ENCODE results near the gene ZNF835.

Gene ZNF835

DNA sequence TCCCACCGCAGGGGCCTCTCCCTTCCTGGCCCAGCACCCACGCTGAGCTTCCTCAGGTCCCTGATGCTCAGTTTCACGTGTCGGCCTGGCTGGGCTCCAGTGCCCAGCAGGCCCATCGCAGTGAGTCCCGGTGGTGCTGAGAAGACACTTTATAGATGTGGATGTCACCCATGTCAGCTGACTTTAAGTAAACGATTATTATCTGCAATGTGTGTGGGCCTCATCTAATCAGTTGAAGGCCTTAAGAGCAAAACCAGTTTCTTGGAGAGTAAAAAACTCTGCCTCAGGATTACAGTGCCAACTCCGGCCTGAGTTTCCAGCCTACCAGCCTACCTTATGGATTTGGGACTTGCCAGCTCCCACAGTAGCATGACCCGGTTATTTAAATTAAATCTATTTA lies 45.8 kb downstream of the ZNF835 start:
- no peak overlapping the region for H3K9ac ChIP-seq (ENCODE audit: low read length)
- no peaks in the 10 kb centered on the region for H4K20me1 ChIP-seq (ENCODE audit: insufficient read depth, low read length)
- H3K27me3 ChIP-seq (ENCODE audit: insufficient read depth, low read length), result no peaks in the 10 kb centered on the region
- H3K9me2 ChIP-seq (ENCODE audit: low read depth, low read length), result no peaks in the 10 kb centered on the region
- H3K4me2 ChIP-seq (ENCODE audit: low read length), result no peak overlapping the region
- no peak overlapping the region for H2AFZ ChIP-seq (ENCODE audit: low read length)
- H3K4me3 ChIP-seq (ENCODE audit: low read depth, low read length, poor library complexity, severe bottlenecking), result no peak overlapping the region
- H3K36me3 ChIP-seq (ENCODE audit: insufficient read depth, low read length), result peaks cover 11% of the 10 kb centered on the region
- no peaks in the 10 kb centered on the region for H3K79me2 ChIP-seq (ENCODE audit: insufficient read depth, low read length)
- no peaks in the 10 kb centered on the region for H3K4me1 ChIP-seq (ENCODE audit: insufficient read depth, low read length, severe bottlenecking)
- H3K9me3 ChIP-seq (ENCODE audit: low read length), result no peaks in the 10 kb centered on the region
- no peak overlapping the region for H3K27ac ChIP-seq (ENCODE audit: low read depth, low read length, poor library complexity, severe bottlenecking)
- TF ChIP-seq EZH2 (IDR thresholded peaks at IDR 0.05; ENCODE audit: borderline replicate concordance, low read length), result no peak
- TF ChIP-seq, protein P1, sequence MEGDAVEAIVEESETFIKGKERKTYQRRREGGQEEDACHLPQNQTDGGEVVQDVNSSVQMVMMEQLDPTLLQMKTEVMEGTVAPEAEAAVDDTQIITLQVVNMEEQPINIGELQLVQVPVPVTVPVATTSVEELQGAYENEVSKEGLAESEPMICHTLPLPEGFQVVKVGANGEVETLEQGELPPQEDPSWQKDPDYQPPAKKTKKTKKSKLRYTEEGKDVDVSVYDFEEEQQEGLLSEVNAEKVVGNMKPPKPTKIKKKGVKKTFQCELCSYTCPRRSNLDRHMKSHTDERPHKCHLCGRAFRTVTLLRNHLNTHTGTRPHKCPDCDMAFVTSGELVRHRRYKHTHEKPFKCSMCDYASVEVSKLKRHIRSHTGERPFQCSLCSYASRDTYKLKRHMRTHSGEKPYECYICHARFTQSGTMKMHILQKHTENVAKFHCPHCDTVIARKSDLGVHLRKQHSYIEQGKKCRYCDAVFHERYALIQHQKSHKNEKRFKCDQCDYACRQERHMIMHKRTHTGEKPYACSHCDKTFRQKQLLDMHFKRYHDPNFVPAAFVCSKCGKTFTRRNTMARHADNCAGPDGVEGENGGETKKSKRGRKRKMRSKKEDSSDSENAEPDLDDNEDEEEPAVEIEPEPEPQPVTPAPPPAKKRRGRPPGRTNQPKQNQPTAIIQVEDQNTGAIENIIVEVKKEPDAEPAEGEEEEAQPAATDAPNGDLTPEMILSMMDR (IDR thresholded peaks at IDR 0.05; ENCODE audit: low read length), result no peak
- H3F3A ChIP-seq (ENCODE audit: insufficient read depth, low read length), result no peaks in the 10 kb centered on the region

DNA sequence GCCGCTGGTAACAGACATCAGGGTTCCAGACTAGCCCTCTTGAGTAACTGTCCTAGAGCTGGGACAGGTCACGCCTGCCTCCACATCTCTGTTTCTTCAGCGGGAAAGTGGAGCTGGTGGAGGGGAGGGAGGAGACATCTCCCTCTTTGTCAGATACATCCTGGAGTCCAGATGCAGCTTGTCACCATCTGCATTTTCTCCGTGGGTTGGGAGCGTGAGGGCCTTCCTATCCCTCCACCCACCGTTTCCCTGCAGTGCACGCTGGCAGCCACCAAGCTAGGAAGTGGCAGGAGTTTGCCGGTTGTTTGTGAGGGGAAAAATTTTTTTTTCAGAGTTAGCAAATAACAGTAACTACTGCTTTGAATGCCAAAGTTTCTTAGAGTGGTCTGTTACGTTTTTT lies 48.6 kb downstream of the ZNF835 start:
- Histone ChIP-seq H3K9me3 (ENCODE audit: low read length) (peaks cover 2% of the 10 kb centered on the region; the same call in 1 of the 2 replicates), H3K4me3 (ENCODE audit: low read depth, low read length, poor library complexity, severe bottlenecking) (no peak overlapping the region), H2AFZ (ENCODE audit: low read length) (no peak overlapping the region), H3K27me3 (ENCODE audit: insufficient read depth, low read length) (no peaks in the 10 kb centered on the region), H3K79me2 (ENCODE audit: insufficient read depth, low read length) (no peaks in the 10 kb centered on the region), H3F3A (ENCODE audit: insufficient read depth, low read length) (no peaks in the 10 kb centered on the region), H3K27ac (ENCODE audit: low read depth, low read length, poor library complexity, severe bottlenecking) (no peak overlapping the region), H3K9ac (ENCODE audit: low read length) (no peak overlapping the region), H3K4me1 (ENCODE audit: insufficient read depth, low read length, severe bottlenecking) (no peaks in the 10 kb centered on the region), H3K4me2 (ENCODE audit: low read length) (no peak overlapping the region), H3K36me3 (ENCODE audit: insufficient read depth, low read length) (peaks cover 12% of the 10 kb centered on the region), H4K20me1 (ENCODE audit: insufficient read depth, low read length) (no peaks in the 10 kb centered on the region), H3K9me2 (ENCODE audit: low read depth, low read length) (no peaks in the 10 kb centered on the region)
- TF ChIP-seq EZH2 (IDR thresholded peaks at IDR 0.05; ENCODE audit: borderline replicate concordance, low read length), result no peak
- TF ChIP-seq, protein P1 (IDR thresholded peaks at IDR 0.05; ENCODE audit: low read length), result no peak

DNA sequence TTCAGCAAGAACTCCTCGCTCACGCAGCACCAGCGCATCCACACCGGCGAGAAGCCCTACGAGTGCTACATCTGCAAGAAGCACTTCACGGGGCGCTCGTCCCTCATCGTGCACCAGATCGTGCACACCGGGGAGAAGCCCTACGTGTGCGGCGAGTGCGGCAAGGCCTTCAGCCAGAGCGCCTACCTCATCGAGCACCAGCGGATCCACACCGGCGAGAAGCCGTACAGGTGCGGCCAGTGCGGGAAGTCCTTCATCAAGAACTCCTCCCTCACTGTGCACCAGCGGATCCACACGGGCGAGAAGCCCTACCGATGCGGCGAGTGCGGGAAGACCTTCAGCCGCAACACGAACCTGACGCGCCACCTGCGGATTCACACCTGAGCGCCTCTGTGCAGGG lies 49.2 kb downstream of the ZNF835 start:
- H2AFZ ChIP-seq (ENCODE audit: low read length), result no peak overlapping the region
- TF ChIP-seq EZH2 (IDR thresholded peaks at IDR 0.05; ENCODE audit: borderline replicate concordance, low read length), result no peak
- TF ChIP-seq, protein P1 (IDR thresholded peaks at IDR 0.05; ENCODE audit: low read length), result no peak
- H3K4me3 ChIP-seq (ENCODE audit: low read depth, low read length, poor library complexity, severe bottlenecking), result no peak overlapping the region
- H3F3A ChIP-seq (ENCODE audit: insufficient read depth, low read length), result no peaks in the 10 kb centered on the region
- H3K9me3 ChIP-seq (ENCODE audit: low read length), result peaks cover 4% of the 10 kb centered on the region; the same call in 1 of the 2 replicates
- peaks cover 17% of the 10 kb centered on the region for H3K36me3 ChIP-seq (ENCODE audit: insufficient read depth, low read length)
- H3K79me2 ChIP-seq (ENCODE audit: insufficient read depth, low read length), result no peaks in the 10 kb centered on the region
- H3K4me2 ChIP-seq (ENCODE audit: low read length), result no peak overlapping the region
- H3K27ac ChIP-seq (ENCODE audit: low read depth, low read length, poor library complexity, severe bottlenecking), result no peak overlapping the region
- H3K27me3 ChIP-seq (ENCODE audit: insufficient read depth, low read length), result no peaks in the 10 kb centered on the region
- H4K20me1 ChIP-seq (ENCODE audit: insufficient read depth, low read length), result no peaks in the 10 kb centered on the region
- H3K4me1 ChIP-seq (ENCODE audit: insufficient read depth, low read length, severe bottlenecking), result no peaks in the 10 kb centered on the region
- H3K9me2 ChIP-seq (ENCODE audit: low read depth, low read length), result no peaks in the 10 kb centered on the region
- H3K9ac ChIP-seq (ENCODE audit: low read length), result no peak overlapping the region
